ENCODE data around the gene PPIL6. TPM values are rescaled to one million over a fixed set of nuclear protein-coding genes. Genes with fewer than 3 reads are reported as not detected.
"Not testable (repeated sequence)": the region's sequence is repeated elsewhere in the genome, so short reads cannot be mapped to it uniquely, and the experiment has no call there.

Gene PPIL6
- total and polyA plus RNA-seq, 7 donors, result 1.1 to 3.9 (median 2.2) TPM

- DNase-seq, result no peak
- ATAC-seq, result peak in 3 of 4 donors; percentile 80 to 83 (median 83)
- peaks cover 7 to 89% of the 10 kb centered on the region in 2 donors for H3K36me3 ChIP-seq (ENCODE audit: insufficient read depth in 1 of 2, low read depth in 1 of 2)
- H3K27ac ChIP-seq, result peak overlapping the region; percentile 56
- H3K4me1 ChIP-seq, result peaks cover 12% of the 10 kb centered on the region
- no peak for TF ChIP-seq CTCF (IDR thresholded peaks at IDR 0.05)
- no peak overlapping the region for H3K4me3 ChIP-seq
- no peaks in the 10 kb centered on the region for H3K9me3 ChIP-seq
- intact Hi-C loops (cut with DNase I), result no loop called here
- 43 to 80% (median 46%) methylated on average over 7 of the region's 7 CpGs for WGBS, 3 donors
- H3K27me3 ChIP-seq (ENCODE audit: insufficient read depth in 3 of 3, low read length in 2 of 3), result no peaks in the 10 kb centered on the region
These were observed 25.3 kb upstream of the PPIL6 start for GRCh38 chr6:109465772-109466171.

- Histone ChIP-seq H3K27me3 (ENCODE audit: insufficient read depth in 3 of 3, low read length in 2 of 3) (no peaks in the 10 kb centered on the region), H3K4me3 (no peak overlapping the region), H3K9me3 (no peaks in the 10 kb centered on the region), H3K4me1 (peaks cover 28% of the 10 kb centered on the region), H3K27ac (no peak overlapping the region), H3K36me3 (ENCODE audit: insufficient read depth in 1 of 2, low read depth in 1 of 2) (peaks cover 7 to 51% of the 10 kb centered on the region in 2 donors)
- WGBS, 3 donors, result 81 to 87% (median 82%) methylated on average over 1 of the region's 1 CpG
- TF ChIP-seq CTCF (IDR thresholded peaks at IDR 0.05), result no peak
- no peak for ATAC-seq
- intact Hi-C loops (cut with DNase I), result no loop called here
- no peak for DNase-seq
These were observed 21.5 kb upstream of the PPIL6 start for GRCh38 chr6:109461733-109462526.

- WGBS, 3 donors, result 98 to 100% (median 98%) methylated on average over 1 of the region's 1 CpG
- intact Hi-C loops (cut with DNase I); H3K27me3 ChIP-seq (ENCODE audit: insufficient read depth in 3 of 3, low read length in 2 of 3); ATAC-seq; H3K27ac ChIP-seq; H3K4me3 ChIP-seq; H3K9me3 ChIP-seq; DNase-seq: not testable (repeated sequence)
- peaks cover 6 to 44% of the 10 kb centered on the region in 2 donors for H3K36me3 ChIP-seq (ENCODE audit: insufficient read depth in 1 of 2, low read depth in 1 of 2)
- peaks cover 32% of the 10 kb centered on the region for H3K4me1 ChIP-seq
These were observed 20.8 kb upstream of the PPIL6 start for GRCh38 chr6:109461205-109461604.

- Histone ChIP-seq H3K4me1 (peaks cover 28% of the 10 kb centered on the region), H3K36me3 (ENCODE audit: insufficient read depth in 1 of 2, low read depth in 1 of 2) (peaks cover 3 to 35% of the 10 kb centered on the region in 2 donors), H3K4me3 (no peak overlapping the region), H3K27ac (no peak overlapping the region), H3K9me3 (no peaks in the 10 kb centered on the region), H3K27me3 (ENCODE audit: insufficient read depth in 3 of 3, low read length in 2 of 3) (no peaks in the 10 kb centered on the region)
- DNase-seq (no peak), ATAC-seq (no peak)
- TF ChIP-seq CTCF (IDR thresholded peaks at IDR 0.05), result no peak
- intact Hi-C loops (cut with DNase I), result no loop called here
- WGBS, 3 donors, result 86 to 93% (median 87%) methylated on average over 3 of the region's 3 CpGs
These were observed 19.9 kb upstream of the PPIL6 start for GRCh38 chr6:109460161-109460829.

- no peak overlapping the region for H3K4me3 ChIP-seq
- TF ChIP-seq CTCF (IDR thresholded peaks at IDR 0.05), result no peak
- peak overlapping the region; percentile 83 for H3K27ac ChIP-seq
- no peaks in the 10 kb centered on the region for H3K27me3 ChIP-seq (ENCODE audit: insufficient read depth in 3 of 3, low read length in 2 of 3)
- intact Hi-C loops (cut with DNase I), result no loop called here
- H3K4me1 ChIP-seq, result peaks cover 25% of the 10 kb centered on the region
- H3K36me3 ChIP-seq (ENCODE audit: insufficient read depth in 1 of 2, low read depth in 1 of 2), result peaks cover 3 to 21% of the 10 kb centered on the region in 2 donors
- no peak for DNase-seq
- no peak for ATAC-seq
- 79 to 84% (median 83%) methylated on average over 5 of the region's 5 CpGs for WGBS, 3 donors
- H3K9me3 ChIP-seq, result no peaks in the 10 kb centered on the region
These were observed 18.5 kb upstream of the PPIL6 start for GRCh38 chr6:109458774-109459531.

Measured in psoas muscle (tissue), 8 donors.